GM23248 (cell line): ENCODE results near the gene GCSH. TPM values are rescaled to one million over a fixed set of nuclear protein-coding genes. Genes with fewer than 3 reads are reported as not detected.

Source experiments
- DNase-seq: peaks from one replicate; pipeline ENCODE4 v3.0.0-alpha.2; 2015
- H2AFZ ChIP-seq: fragments of 200-600 bp; sonication (generic); 2 replicates; pipeline ENCODE4 v1.6.1; 2016; ENCODE audit warnings: antibody characterized with exemption
- H3F3A ChIP-seq: fragments of 200-600 bp; sonication (generic); 2 replicates; pipeline ENCODE4 v1.6.1; 2016; ENCODE audit warnings: mild to moderate bottlenecking, antibody characterized with exemption, mixed run types; ENCODE audit not compliant: insufficient read depth
- H3K27ac ChIP-seq: fragments of 200-600 bp; sonication (generic); 2 replicates; pipeline ENCODE4 v1.5.1; 2016; ENCODE audit warnings: mild to moderate bottlenecking
- H3K27me3 ChIP-seq: fragments of 200-600 bp; sonication (generic); replicated peaks from 2 replicates; pipeline ENCODE4 v1.6.1; 2016; ENCODE audit warnings: mild to moderate bottlenecking; ENCODE audit not compliant: insufficient read depth
- H3K36me3 ChIP-seq: fragments of 200-600 bp; sonication (generic); 2 replicates; pipeline ENCODE4 v1.6.1; 2016; ENCODE audit warnings: low read depth, mild to moderate bottlenecking
- H3K4me1 ChIP-seq: fragments of 200-600 bp; sonication (generic); 2 replicates; pipeline ENCODE4 v1.6.1; 2016; ENCODE audit warnings: mild to moderate bottlenecking; ENCODE audit not compliant: insufficient read depth
- H3K4me2 ChIP-seq: fragments of 200-600 bp; sonication (generic); one replicate; pipeline ENCODE4 v1.6.1; 2016; ENCODE audit warnings: mild to moderate bottlenecking; ENCODE audit not compliant: unreplicated experiment
- H3K4me3 ChIP-seq: fragments of 200-600 bp; sonication (generic); 2 replicates; pipeline ENCODE4 v1.5.1; 2016; ENCODE audit warnings: mild to moderate bottlenecking
- H3K79me2 ChIP-seq: fragments of 200-600 bp; sonication (generic); 2 replicates; pipeline ENCODE4 v1.6.1; 2016; ENCODE audit warnings: mild to moderate bottlenecking; ENCODE audit not compliant: insufficient read depth
- H3K9ac ChIP-seq: fragments of 200-600 bp; sonication (generic); 2 replicates; pipeline ENCODE4 v1.6.1; 2016; ENCODE audit warnings: mild to moderate bottlenecking
- H3K9me2 ChIP-seq: fragments of 200-600 bp; sonication (generic); 2 replicates; pipeline ENCODE4 v1.6.1; 2016; ENCODE audit warnings: mixed run types, mild to moderate bottlenecking, moderate library complexity; ENCODE audit not compliant: insufficient read depth
- H3K9me3 ChIP-seq: fragments of 200-600 bp; sonication (generic); one replicate; pipeline ENCODE4 v1.6.1; 2017; ENCODE audit warnings: low read depth
- H4K20me1 ChIP-seq: fragments of 200-600 bp; sonication (generic); 2 replicates; pipeline ENCODE4 v1.6.0; 2016; ENCODE audit not compliant: insufficient read depth
- EZH2 ChIP-seq: fragments of 200-600 bp; sonication (generic); IDR thresholded peaks from 2 replicates; pipeline ENCODE4 v1.6.1; 2018; ENCODE audit warnings: antibody characterized with exemption, mild to moderate bottlenecking; ENCODE audit not compliant: insufficient read depth, poor library complexity, severe bottlenecking
- EZH2phosphoT487 ChIP-seq: fragments of 200-600 bp; sonication (generic); IDR thresholded peaks from 2 replicates; pipeline ENCODE4 v1.6.1; 2018; ENCODE audit warnings: antibody characterized with exemption, moderate library complexity, mild to moderate bottlenecking, low read depth; ENCODE audit not compliant: insufficient read depth
- WGBS, 2 experiments: methylation state at CpG; one replicate each; pipeline ENCODE4 v1.1.6; 2015 to 2017; ENCODE audit warnings: low lambda C conversion rate in 2 of 2, low coverage in 1 of 2; ENCODE audit errors: missing lambda C conversion rate in 2 of 2; 5-methylcytosine and 5-hydroxymethylcytosine counted together
- in situ Hi-C: fragments of 300-500 bp; cut with MboI; formaldehyde crosslinking; loops from 2 replicates; pipeline ENCODE4 v1.15.0; 2020
- polyA plus RNA-seq: library from polyadenylated mRNA; unstranded; fragments of >200 nt; fragmentation: Nextera tagmentation; extraction: Ambion mirVana; gene quantifications from 2 replicates; pipeline ENCODE4 v1.2.1, GENCODE V29; 2016
- total RNA-seq: library from RNA; depleted of rRNA; stranded (reverse); fragments of >200 nt; shearing (Covaris generic); gene quantifications from 2 replicates; pipeline ENCODE4 v1.2.3, GENCODE V29; 2014

GCSH gene
- total and polyA plus RNA-seq, 2 experiments from 2014 or later = 26.3 to 57.0 TPM

DNA sequence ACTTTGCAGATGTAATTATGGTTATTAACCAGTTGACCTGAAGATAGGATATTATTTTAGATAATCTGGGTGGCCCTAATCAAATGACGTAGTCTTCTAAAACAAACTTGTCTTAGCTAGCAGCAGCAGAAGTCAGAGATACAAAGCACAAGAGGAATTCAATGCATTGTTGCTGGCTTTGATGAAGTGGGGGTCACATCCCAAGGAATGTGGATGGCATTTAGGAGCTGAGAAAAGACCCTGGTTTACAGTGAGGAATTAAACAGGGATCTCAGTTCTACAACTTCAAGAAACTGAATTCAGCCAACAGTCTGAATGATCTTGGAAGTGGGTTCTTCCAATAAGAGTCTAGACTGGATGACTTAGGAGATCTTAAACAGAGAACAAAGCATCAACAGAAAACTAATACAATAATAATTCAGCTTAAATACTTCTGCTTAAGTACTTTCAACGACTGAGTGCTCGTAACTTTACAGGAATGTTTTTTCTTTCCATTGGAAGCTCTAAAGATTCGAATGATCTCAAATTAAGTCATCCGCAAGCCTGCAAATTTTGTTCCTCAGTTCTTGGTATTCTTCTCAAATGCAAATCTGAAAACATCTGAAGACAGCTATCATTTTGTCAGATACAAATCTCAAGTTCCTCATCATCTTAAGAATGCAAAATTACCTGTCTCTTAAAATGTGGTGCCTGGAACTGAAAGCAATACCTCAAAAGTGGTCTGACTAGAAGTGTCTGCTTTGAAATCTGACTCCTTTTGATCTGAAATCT, 22.4 kb downstream of the GCSH start:
- DNase-seq = no peak
- no peak overlapping the region for H2AFZ ChIP-seq
- no peak overlapping the region for H3K4me2 ChIP-seq
- no peaks in the 10 kb centered on the region for H3K4me1 ChIP-seq
- H4K20me1 ChIP-seq = no peaks in the 10 kb centered on the region
- H3K9me3 ChIP-seq = no peaks in the 10 kb centered on the region
- no peaks in the 10 kb centered on the region for H3K79me2 ChIP-seq
- no peaks in the 10 kb centered on the region for H3K27me3 ChIP-seq
- no peak overlapping the region for H3K4me3 ChIP-seq
- TF ChIP-seq EZH2phosphoT487 (no peak), EZH2 (no peak)
- no peak overlapping the region for H3K27ac ChIP-seq
- in situ Hi-C loops = no loop called here
- H3K9me2 ChIP-seq = no peaks in the 10 kb centered on the region
- WGBS, 2 experiments = 63 to 67% methylated on average over 5 of the region's 5 CpGs
- peaks cover 14% of the 10 kb centered on the region for H3F3A ChIP-seq
- H3K36me3 ChIP-seq = no peaks in the 10 kb centered on the region
- no peak overlapping the region for H3K9ac ChIP-seq

DNA sequence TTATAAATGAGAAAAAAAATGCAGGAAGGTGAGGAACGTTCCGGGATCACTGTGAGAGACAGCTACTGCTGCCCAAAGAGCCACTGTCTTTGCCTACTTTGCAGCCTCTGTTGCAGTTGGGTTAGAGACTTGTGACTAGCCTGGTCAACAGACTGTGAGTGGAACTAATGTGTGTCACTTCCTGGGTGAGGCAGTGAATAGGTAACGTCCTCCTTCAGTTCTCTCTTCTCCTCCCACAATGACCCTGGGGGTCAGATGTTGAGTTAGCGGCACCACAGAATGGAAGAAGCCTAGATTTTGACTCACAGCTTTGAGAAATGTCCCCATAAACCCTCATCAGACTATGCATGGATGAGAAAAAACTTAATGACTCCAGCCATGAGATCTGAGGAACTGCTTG, 24.4 kb downstream of the GCSH start:
- no peak for TF ChIP-seq EZH2
- no peak for TF ChIP-seq EZH2phosphoT487
- H3K79me2 ChIP-seq = no peaks in the 10 kb centered on the region
- no peaks in the 10 kb centered on the region for H4K20me1 ChIP-seq
- 64 to 69% methylated on average over 4 of the region's 4 CpGs for WGBS, 2 experiments
- no peaks in the 10 kb centered on the region for H3K9me2 ChIP-seq
- H3K4me2 ChIP-seq = no peak overlapping the region
- H3K9me3 ChIP-seq = no peaks in the 10 kb centered on the region
- H3F3A ChIP-seq = peaks cover 7% of the 10 kb centered on the region; the same call in 1 of the 2 replicates
- no peak overlapping the region for H3K9ac ChIP-seq
- H2AFZ ChIP-seq = no peak overlapping the region
- H3K36me3 ChIP-seq = no peaks in the 10 kb centered on the region
- no peaks in the 10 kb centered on the region for H3K4me1 ChIP-seq
- in situ Hi-C loops = no loop called here
- DNase-seq = no peak
- H3K27me3 ChIP-seq = no peaks in the 10 kb centered on the region
- no peak overlapping the region for H3K4me3 ChIP-seq
- H3K27ac ChIP-seq = no peak overlapping the region

DNA sequence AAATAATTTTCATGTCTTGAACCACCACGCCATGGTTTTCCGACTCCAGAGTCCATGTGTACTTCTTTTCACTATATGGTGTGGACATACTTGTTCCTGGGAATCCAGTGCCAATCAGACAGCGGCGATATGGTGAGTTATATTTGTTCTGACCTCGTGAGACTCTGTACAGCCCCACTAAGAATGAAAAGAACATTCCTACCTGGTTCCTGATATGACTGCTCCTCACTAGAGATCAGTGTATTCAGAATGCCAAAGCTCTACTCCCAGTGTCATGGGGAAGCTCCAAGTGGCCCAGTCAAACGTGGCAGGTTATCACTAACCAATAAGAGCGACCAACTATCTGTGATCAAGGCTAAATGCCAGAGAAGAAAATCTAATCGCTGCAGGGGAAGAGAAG, 25.2 kb downstream of the GCSH start:
- no peak overlapping the region for H3K27ac ChIP-seq
- H3K79me2 ChIP-seq = no peaks in the 10 kb centered on the region
- in situ Hi-C loops = no loop called here
- 70 to 85% methylated on average over 7 to 8 of the region's 8 CpGs for WGBS, 2 experiments
- no peaks in the 10 kb centered on the region for H3K4me1 ChIP-seq
- H3K9me2 ChIP-seq = no peaks in the 10 kb centered on the region
- no peaks in the 10 kb centered on the region for H4K20me1 ChIP-seq
- H3K9me3 ChIP-seq = no peaks in the 10 kb centered on the region
- H3K27me3 ChIP-seq = no peaks in the 10 kb centered on the region
- H3K36me3 ChIP-seq = no peaks in the 10 kb centered on the region
- no peak overlapping the region for H2AFZ ChIP-seq
- H3F3A ChIP-seq = no peaks in the 10 kb centered on the region
- TF ChIP-seq EZH2phosphoT487 = no peak
- TF ChIP-seq EZH2 = no peak
- DNase-seq = no peak
- no peak overlapping the region for H3K9ac ChIP-seq
- no peak overlapping the region for H3K4me3 ChIP-seq
- H3K4me2 ChIP-seq = no peak overlapping the region

DNA sequence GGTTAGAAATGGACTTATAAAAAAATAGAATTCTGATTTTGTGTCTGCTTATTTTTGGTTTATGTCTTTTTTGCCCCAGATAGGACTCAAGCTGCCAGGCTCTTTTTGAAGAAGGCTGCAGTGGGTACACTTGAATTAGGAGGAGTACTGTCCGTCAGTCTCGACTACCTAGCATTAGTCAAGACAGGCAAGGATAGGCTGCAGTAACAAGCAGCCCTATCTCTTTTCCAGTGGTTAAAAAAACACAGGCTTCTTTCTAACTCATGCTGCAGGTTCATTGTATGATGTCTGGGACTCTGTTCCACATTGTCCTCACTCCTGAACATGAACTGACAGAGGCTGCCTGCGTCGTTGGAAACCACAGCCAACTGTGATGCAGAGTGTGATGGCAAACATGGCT, 27.1 kb downstream of the GCSH start:
- TF ChIP-seq EZH2 (no peak), EZH2phosphoT487 (no peak)
- in situ Hi-C loops = no loop called here
- H3K36me3 ChIP-seq = no peaks in the 10 kb centered on the region
- H3K79me2 ChIP-seq = no peaks in the 10 kb centered on the region
- no peaks in the 10 kb centered on the region for H4K20me1 ChIP-seq
- DNase-seq = no peak
- H3K4me1 ChIP-seq = no peaks in the 10 kb centered on the region
- no peak overlapping the region for H2AFZ ChIP-seq
- no peaks in the 10 kb centered on the region for H3K9me3 ChIP-seq
- WGBS, 2 experiments = 86 to 91% methylated on average over 4 of the region's 4 CpGs
- H3F3A ChIP-seq = no peaks in the 10 kb centered on the region
- no peak overlapping the region for H3K27ac ChIP-seq
- no peaks in the 10 kb centered on the region for H3K27me3 ChIP-seq
- H3K9ac ChIP-seq = no peak overlapping the region
- no peaks in the 10 kb centered on the region for H3K9me2 ChIP-seq
- no peak overlapping the region for H3K4me3 ChIP-seq
- H3K4me2 ChIP-seq = no peak overlapping the region

DNA sequence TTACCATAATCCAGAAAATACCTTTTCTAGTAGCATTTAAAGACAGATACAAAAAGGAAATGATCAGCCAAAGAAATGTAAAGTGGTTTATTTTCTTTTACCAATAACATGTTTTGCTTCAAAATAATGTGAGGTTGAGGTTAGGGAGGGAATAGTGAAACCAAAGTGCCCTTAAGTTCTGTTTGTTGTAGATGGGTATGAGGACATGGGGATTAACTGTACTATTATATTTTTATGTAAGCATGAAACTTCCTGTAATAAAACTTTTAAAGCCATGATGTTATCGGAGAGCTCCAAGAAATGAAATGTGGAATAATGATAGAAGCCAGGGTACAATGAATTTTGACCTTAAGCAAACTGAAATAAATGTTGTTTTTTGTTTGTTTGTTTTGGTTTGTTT, 29.0 kb downstream of the GCSH start:
- Histone ChIP-seq H2AFZ (no peak overlapping the region), H3K36me3 (no peaks in the 10 kb centered on the region), H3K4me2 (no peak overlapping the region), H4K20me1 (no peaks in the 10 kb centered on the region), H3K27ac (no peak overlapping the region), H3K9me3 (no peaks in the 10 kb centered on the region), H3K9me2 (no peaks in the 10 kb centered on the region), H3F3A (no peaks in the 10 kb centered on the region), H3K4me1 (no peaks in the 10 kb centered on the region), H3K4me3 (no peak overlapping the region), H3K27me3 (no peaks in the 10 kb centered on the region), H3K9ac (no peak overlapping the region), H3K79me2 (no peaks in the 10 kb centered on the region)
- in situ Hi-C loops = no loop called here
- TF ChIP-seq EZH2 (no peak), EZH2phosphoT487 (no peak)
- no peak for DNase-seq
- 94 to 95% methylated on average over 1 of the region's 1 CpG for WGBS, 2 experiments
